GM19023 (cell line): ENCODE measurements around the gene TMEM45A.
"Not testable (repeated sequence)": the region's sequence is repeated elsewhere in the genome, so short reads cannot be mapped to it uniquely, and the experiment has no call there.

ENCODE experiments used
- ATAC-seq: cut with Tn5 transposase; IDR thresholded peaks from one replicate; pipeline ENCODE4 v1.9.1; 2021; ENCODE audit warnings: mild to moderate bottlenecking, moderate library complexity; ENCODE audit not compliant: unreplicated experiment

TMEM45A gene

DNA sequence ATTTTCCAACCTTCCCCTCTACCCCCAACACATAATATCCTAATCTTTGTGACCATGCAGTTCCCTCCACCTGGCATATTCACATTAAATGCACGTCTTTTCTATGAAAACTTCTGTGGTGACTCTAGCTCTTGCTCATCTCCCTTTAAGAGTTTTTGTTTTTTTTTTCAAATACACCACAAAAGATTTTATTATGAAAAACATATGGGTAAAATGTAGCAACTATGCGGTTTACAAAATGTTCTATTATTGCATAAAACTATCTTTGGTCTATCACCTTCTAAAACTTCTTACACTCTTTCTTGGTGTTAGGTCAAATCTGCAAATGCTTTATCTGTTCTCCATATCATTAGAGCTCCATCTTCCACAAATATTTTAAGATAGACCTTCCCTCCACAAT lies 78.4 kb downstream of the TMEM45A start:
- ATAC-seq = no peak

DNA sequence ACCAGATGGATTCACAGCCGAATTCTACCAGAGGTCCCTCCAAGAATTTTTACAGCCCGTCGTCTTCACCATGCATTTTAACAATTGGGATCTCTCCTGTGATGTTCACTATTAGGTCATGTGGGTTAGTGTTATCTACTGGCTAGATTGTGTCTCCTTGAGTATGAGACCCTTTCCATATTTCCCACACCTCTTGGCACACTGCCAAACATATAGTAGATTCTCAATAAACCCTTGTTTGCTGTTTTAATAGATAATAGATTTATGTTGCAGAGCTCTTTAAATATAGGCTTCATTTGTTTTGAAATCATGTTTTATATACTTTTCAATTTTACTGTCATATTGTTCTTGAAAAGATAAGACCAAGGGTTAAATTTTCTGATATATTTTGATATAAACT lies 82.1 kb downstream of the TMEM45A start:
- ATAC-seq = no peak

- no peak for ATAC-seq
Measured at GRCh38 chr3:100575704-100576103, 83.3 kb downstream of the TMEM45A start.

DNA sequence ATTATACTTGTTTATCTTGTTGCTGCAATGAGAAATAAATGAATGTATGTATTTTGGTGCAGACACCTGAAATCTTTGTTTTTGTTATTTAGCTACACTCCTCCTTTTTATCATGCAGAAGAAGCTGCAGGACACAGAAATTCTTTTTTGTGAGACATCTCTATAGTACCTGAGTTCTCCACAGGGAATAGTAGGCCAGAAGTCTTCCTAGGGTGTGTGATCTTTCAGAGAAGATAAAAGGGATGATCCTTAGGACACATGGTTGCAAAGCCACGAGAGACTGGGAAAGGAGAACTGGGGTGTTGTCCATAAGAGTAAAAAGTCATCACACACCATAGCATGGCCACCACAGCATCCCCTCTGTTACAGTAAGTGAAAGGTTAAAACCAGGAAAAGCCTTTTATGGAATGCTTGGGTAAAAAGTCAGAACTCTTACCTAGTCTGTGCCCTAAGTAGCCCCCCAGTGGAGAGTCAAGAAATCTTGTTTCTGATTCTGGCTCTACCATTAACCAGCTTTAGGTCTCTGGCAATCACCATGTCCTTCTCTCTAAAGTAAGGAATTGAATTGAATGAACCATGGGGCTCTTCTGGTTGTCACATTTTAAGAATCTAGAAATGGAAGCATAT lies 85.1 kb downstream of the TMEM45A start:
- no peak for ATAC-seq

DNA sequence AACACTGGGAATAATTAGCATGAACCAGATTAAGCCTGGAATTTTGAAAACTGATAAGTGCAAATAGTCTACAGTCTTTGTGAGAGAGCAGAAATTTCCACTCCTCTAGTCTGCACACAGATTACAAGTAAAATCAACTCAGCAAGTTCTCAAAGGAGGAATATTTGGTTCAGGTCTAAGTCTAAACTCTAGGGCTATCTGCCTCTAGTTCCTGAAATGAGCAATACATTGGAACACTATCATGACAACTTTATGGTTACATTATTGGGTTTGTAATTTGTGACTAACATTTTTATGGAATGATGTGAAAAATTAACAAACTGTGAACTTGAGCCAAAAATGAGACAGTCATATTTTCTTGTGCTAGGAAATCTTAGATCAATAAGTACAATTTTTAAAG lies 86.2 kb downstream of the TMEM45A start:
- ATAC-seq = no peak

DNA sequence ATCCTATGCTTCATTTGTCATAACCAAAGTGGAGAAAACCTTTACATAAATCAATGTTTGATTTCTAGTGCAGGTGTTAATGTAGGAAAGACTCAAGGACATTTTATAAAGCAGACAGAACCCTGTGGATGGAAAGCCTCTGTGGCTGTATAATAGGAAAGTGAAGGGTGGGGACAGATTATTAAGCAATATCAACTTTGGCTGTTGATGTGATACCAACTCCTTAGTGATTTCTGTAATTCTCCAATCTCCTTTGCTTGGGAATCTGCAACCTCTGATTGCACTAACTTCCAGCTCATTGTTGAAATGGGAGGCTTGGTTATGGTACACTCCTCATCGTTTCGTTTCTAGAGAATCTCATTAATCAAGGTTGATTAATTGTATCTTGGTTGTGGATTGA lies 87.7 kb downstream of the TMEM45A start:
- ATAC-seq = no peak

DNA sequence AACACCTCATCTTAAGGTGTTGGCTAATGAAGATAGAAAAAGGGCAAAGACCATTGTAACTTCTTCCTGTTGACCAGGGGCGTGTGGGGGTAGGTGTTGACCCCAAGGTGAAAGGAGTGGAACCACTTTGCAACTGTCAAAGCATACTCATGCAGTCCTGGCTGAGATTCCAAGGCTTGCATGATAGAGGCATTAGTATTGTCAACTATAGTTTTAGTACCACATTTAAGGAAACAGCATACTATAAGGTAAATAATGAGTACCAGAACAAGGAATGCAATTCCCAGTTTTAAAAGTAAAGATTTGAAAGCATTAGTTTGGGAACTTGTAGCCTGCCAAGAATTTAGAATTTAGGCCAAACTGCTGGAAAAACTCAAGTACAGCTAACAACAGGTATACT lies 89.2 kb downstream of the TMEM45A start:
- ATAC-seq = no peak

DNA sequence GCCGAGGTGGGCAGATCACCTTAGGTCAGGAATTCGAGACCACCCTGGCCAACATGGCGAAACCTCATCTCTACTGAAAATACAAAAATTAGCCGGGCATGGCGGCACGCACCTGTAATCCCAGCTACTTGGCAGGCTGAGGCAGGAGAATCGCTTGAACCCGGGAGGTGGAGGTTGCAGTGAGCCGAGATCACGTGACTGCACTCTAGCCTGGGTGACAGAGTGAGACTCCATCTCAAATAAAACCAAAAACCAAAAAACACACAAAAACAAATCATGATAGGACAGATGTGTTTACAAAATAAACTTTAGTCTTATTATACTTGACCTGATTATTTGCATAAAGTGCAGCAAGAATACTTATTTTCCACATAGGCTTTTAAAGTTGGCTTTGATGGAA lies 89.7 kb downstream of the TMEM45A start:
- ATAC-seq = not testable (repeated sequence)

GRCh38 chr3:100584101-100584660 lies 91.8 kb downstream of the TMEM45A start:
- ATAC-seq = no peak

DNA sequence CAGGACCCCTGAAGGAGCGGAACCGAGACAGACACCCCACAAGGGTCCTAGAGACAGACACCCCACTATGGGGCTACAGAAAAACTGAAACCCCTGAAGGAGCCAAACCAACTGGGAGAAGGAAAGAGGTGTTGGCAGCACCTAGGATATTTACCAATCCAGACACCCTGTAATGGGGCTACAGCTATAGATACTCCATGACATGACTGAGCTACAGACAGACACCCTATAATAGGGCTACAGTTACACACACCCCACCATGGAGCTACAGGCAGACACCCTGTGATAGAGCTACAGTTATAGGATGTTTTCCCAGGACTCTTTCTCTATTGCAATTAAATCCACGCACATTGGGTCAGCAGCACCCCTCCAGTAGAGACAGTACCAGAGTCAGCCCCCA lies 94.4 kb downstream of the TMEM45A start:
- ATAC-seq = no peak

DNA sequence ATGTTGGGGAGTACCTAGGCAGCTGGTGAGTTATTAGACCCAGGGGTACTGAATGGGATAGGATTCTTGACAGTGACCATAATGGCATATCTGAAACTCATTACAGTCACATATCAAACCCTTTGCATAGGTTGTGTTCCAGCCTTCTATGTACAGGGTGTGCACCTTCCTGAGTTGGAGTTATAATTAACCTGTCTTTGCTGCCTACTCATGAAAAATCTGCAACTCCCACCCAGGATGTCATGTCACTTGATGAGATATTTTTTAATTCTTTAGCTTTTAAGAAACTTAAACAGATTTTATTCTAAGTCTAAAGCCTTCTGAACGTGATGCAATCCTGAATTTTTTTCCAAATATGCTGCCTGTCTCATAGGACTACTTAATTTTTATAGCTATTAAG lies 95.8 kb downstream of the TMEM45A start:
- no peak for ATAC-seq

- ATAC-seq = peak; percentile 76
Measured at GRCh38 chr3:100590114-100590839, 97.9 kb downstream of the TMEM45A start.

- no peak for ATAC-seq
Measured at GRCh38 chr3:100590840-100591147, 98.4 kb downstream of the TMEM45A start.

DNA sequence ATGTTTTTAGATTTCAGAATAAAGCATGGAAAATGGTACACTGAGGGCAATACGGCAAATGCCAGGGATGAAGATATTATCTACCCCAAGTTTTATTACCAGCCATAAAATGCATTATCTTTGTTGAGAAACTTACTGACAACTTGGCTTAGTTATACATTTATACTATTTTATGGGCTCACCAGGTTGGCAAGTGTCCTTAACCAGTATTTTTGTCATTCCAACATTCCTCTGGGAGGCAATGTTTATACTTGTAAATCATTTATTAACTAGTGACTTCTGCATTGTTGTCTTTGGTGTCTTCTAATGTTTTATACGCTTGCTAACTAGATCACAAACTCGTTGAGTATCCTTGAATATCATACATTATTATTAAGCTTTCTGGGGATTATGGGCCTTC lies 99.0 kb downstream of the TMEM45A start:
- ATAC-seq = no peak

GRCh38 chr3:100600181-100601042 lies 108.0 kb downstream of the TMEM45A start:
- no peak for ATAC-seq

GRCh38 chr3:100602506-100603444 lies 110.4 kb downstream of the TMEM45A start:
- no peak for ATAC-seq

GRCh38 chr3:100603469-100603868 lies 111.0 kb downstream of the TMEM45A start:
- ATAC-seq = no peak

- no peak for ATAC-seq
Measured at GRCh38 chr3:100605358-100605757, 112.9 kb downstream of the TMEM45A start.

DNA sequence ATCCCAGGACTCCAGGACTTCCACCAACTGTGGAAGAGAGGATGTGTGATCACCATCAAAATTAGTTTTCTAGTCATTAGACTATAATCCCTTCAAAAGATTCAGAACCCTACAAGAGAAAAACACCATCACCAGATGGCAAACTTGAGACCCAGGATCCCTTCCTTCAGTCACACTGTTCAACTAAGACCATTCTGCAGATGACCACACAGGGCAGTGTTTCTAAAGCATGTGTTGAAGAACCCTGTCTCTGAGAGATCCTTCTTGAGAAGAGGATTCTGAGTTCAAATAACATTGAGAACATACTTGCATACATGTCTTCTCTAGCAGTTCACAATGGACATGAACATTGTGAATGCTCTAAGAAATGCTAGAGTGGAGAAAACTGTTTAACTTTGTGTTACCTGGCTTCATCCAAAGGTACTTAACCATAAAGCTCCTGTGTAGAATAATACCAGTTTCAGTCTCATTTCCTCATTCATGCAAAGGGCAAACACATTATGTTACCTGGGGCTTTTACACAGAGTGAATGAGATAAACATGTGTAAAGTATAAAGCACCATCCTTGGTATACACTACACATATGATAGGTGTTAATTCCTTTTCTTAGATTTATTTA lies 114.6 kb downstream of the TMEM45A start:
- ATAC-seq = peak; percentile 80

DNA sequence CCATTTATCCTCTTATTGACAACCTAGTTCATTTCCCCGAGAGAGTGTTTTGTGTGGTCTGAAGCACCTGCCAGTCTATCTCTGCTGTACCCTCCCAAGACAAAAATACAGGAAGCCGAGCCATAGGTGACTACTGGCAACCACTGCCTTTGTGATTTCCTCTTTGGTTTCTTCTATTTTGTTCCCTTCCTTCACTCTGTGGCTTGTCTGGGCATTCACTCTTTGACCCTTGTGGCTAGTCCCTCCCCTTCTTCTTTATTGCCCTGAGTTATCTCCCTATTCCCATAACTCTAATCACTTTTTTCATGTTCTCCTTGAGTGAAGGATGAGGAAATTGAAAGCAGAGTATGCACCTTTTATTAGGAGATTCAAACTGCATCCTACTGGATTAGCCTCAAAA lies 116.9 kb downstream of the TMEM45A start, which contains the start of gene ADGRG7:
TSS of gene ADGRG7 (plus strand) at position 297 of the 400 bp plus-strand sequence. CDS start 256 bp downstream, outside the sequence.
- no peak for ATAC-seq
